ENCODE measurements around the gene LRRFIP2.

LRRFIP2 gene

DNA sequence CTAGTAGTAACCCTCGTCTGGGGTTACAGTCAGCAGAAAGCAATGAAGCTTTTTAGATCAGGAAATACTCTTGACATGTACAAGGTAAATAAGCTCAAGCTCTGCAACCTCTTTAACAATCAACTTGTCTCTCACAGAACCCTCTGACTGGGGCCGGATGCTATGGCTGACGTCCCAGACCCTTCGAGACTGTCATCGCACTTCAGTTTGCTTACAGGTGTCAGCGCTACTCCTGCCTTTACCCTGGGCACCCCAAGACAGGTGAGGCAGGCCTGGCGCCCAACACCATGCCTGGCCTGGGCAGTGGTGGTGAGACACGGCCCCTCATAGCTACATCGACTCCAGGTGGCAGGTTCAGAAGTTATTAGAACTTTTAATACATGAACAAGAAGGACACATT, 30.6 kb downstream of the LRRFIP2 start (continued):
- TF ChIP-seq KLF9 (tag by site-specific recombination; IDR thresholded peaks at IDR 0.05; ENCODE audit: low read depth) = no peak
- no peak for TF ChIP-seq SP3 (tag by site-specific recombination; IDR thresholded peaks at IDR 0.05)

GRCh38 chr3:37141676-37142075, 32.7 kb downstream of the LRRFIP2 start:
- H3K27ac ChIP-seq (ENCODE audit: extremely low read depth, low read depth, low read length) = no peak overlapping the region
- CTCF ChIA-PET = interaction anchor here (0.7 kb wide), 1 partner anchor 113 kb away, joined by 4 read pairs; no protein-coding TSS in a partner anchor

GRCh38 chr3:37140899-37141541, 33.4 kb downstream of the LRRFIP2 start:
- POLR2A ChIA-PET = no interaction called here
- CTCF ChIA-PET = interaction anchor here (0.7 kb wide), 1 partner anchor 112 kb away, joined by 4 read pairs; no protein-coding TSS in a partner anchor
- Histone ChIP-seq H3K36me3 (ENCODE audit: control insufficient read depth in 2 of 2, insufficient read depth in 1 of 2, low read length in 2 of 2) (peaks cover 0 to 21% of the 10 kb centered on the region in 2 experiments; a peak in 1 of 3 replicates), H3K4me1 (ENCODE audit: control insufficient read depth, insufficient read depth, low read length) (no peaks in the 10 kb centered on the region), H3K4me3 (ENCODE audit: low read depth, low read length) (no peak overlapping the region), H3K27ac (ENCODE audit: extremely low read depth, low read depth, low read length) (no peak overlapping the region), H3K9me3 (ENCODE audit: control insufficient read depth, insufficient read depth, low read depth, low read length) (no peaks in the 10 kb centered on the region)
- TF ChIP-seq ZBTB7A (tag by site-specific recombination; IDR thresholded peaks at IDR 0.05; ENCODE audit: low read depth) (no peak), ZNF19 (tag by site-specific recombination; IDR thresholded peaks at IDR 0.05; ENCODE audit: low read depth) (no peak), ZNF223 (tag by site-specific recombination; IDR thresholded peaks at IDR 0.05) (no peak)

More at GRCh38 chr3:37141676-37142075, 32.7 kb downstream of the LRRFIP2 start:
- H3K9me3 ChIP-seq (ENCODE audit: control insufficient read depth, insufficient read depth, low read depth, low read length) = no peaks in the 10 kb centered on the region
- TF ChIP-seq ZBTB1 (tag by site-specific recombination; IDR thresholded peaks at IDR 0.05) (no peak), ZXDB (tag by site-specific recombination; IDR thresholded peaks at IDR 0.05) (no peak), ZNF510 (tag by site-specific recombination; IDR thresholded peaks at IDR 0.05; ENCODE audit: insufficient replicate concordance) (no peak), ZNF585B (tag by site-specific recombination; IDR thresholded peaks at IDR 0.05) (no peak), ZNF121 (tag by site-specific recombination; IDR thresholded peaks at IDR 0.05) (no peak), ZNF426 (tag by site-specific recombination; IDR thresholded peaks at IDR 0.05) (no peak), SP7 (tag by site-specific recombination; IDR thresholded peaks at IDR 0.05) (no peak), GFI1B (tag by site-specific recombination; IDR thresholded peaks at IDR 0.05) (no peak), HOXA7 (CRISPR knock-in tag; IDR thresholded peaks at IDR 0.05; ENCODE audit: borderline replicate concordance) (no peak)
- peaks cover 0 to 28% of the 10 kb centered on the region in 2 experiments; a peak in 1 of 3 replicates for H3K36me3 ChIP-seq (ENCODE audit: control insufficient read depth in 2 of 2, insufficient read depth in 1 of 2, low read length in 2 of 2)
- POLR2A ChIA-PET = no interaction called here
- no peak overlapping the region for H3K4me3 ChIP-seq (ENCODE audit: low read depth, low read length)
- no peaks in the 10 kb centered on the region for H3K4me1 ChIP-seq (ENCODE audit: control insufficient read depth, insufficient read depth, low read length)

DNA sequence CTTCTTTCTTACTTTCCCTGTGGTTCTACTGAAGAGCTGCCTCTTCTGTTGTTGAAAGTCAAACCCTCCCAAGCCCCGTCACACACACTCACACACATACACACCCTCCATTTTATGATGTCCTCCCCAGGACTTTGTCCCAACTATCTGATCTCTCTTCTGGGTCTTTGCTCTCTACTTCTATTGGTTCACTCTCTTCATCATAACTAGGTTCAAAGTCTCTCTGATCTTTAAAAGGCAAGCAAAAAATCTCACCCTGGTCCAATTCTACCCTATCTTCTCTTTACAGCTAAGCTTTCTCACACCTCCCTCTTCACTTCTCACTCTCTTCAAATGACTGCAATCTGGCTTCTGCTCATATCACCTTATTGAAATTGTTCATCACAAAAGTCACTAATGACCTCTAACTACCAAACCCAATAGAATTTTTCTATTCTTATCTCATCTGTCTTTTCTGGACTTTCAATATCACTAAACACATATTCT, 34.8 kb downstream of the LRRFIP2 start:
- H3K4me3 ChIP-seq (ENCODE audit: low read depth, low read length) = no peak overlapping the region
- H3K9me3 ChIP-seq (ENCODE audit: control insufficient read depth, insufficient read depth, low read depth, low read length) = no peaks in the 10 kb centered on the region
- ChIA-PET CTCF (interaction anchor here (0.6 kb wide), 1 partner anchor 1606 kb away, joined by 5 read pairs; no protein-coding TSS in a partner anchor), POLR2A (no interaction called here)
- peak; percentile 39; the same call in 1 of the 2 replicates for TF ChIP-seq PRDM1 (tag by site-specific recombination; IDR thresholded peaks at IDR 0.05)
- TF ChIP-seq ZNF133 (tag by site-specific recombination; IDR thresholded peaks at IDR 0.05) = no peak
- H3K4me1 ChIP-seq (ENCODE audit: control insufficient read depth, insufficient read depth, low read length) = no peaks in the 10 kb centered on the region
- no peak overlapping the region for H3K27ac ChIP-seq (ENCODE audit: extremely low read depth, low read depth, low read length)
- H3K36me3 ChIP-seq (ENCODE audit: control insufficient read depth in 2 of 2, insufficient read depth in 1 of 2, low read length in 2 of 2) = peaks cover 0 to 20% of the 10 kb centered on the region in 2 experiments; a peak in 1 of 3 replicates

DNA sequence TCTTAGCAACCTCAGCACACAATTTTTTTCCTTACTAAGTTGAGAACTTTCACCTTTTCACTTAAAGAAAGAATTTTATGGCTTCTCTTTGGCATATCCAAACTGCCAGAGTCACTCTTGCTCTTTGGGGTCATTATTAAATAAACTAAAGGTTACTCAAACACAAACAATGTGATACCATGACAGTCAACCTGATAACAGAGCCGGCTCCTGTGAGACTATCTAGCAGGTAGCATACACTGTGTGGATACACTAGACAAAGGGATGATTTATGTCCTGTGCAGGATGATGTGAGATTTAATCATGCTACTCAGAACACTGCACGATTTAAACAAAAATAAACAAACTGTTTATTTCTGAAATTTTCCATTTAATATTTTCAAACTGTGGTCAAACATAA, 35.6 kb downstream of the LRRFIP2 start:
- no peaks in the 10 kb centered on the region for H3K9me3 ChIP-seq (ENCODE audit: control insufficient read depth, insufficient read depth, low read depth, low read length)
- no peaks in the 10 kb centered on the region for H3K4me1 ChIP-seq (ENCODE audit: control insufficient read depth, insufficient read depth, low read length)
- no peak overlapping the region for H3K4me3 ChIP-seq (ENCODE audit: low read depth, low read length)
- ChIA-PET CTCF (no interaction called here), POLR2A (no interaction called here)
- TF ChIP-seq ZBTB7A (tag by site-specific recombination; IDR thresholded peaks at IDR 0.05; ENCODE audit: low read depth) = no peak
- no peak for TF ChIP-seq ZNF571 (tag by site-specific recombination; IDR thresholded peaks at IDR 0.05)
- no peak for TF ChIP-seq SCRT1 (tag by site-specific recombination; IDR thresholded peaks at IDR 0.05; ENCODE audit: borderline replicate concordance)
- no peak for TF ChIP-seq ZNF677 (tag by site-specific recombination; IDR thresholded peaks at IDR 0.05)
- H3K36me3 ChIP-seq (ENCODE audit: control insufficient read depth in 2 of 2, insufficient read depth in 1 of 2, low read length in 2 of 2) = peaks cover 0 to 13% of the 10 kb centered on the region in 2 experiments; a peak in 1 of 3 replicates
- H3K27ac ChIP-seq (ENCODE audit: extremely low read depth, low read depth, low read length) = no peak overlapping the region

All from HEK293 (cell line).